Measurements from ENCODE around the gene LCE7A.

Gene LCE7A

GRCh38 chr1:152880907-152881306 is 21.1 kb downstream of the LCE7A start:
- no peak for DNase-seq

GRCh38 chr1:152884085-152884484 is 24.3 kb downstream of the LCE7A start:
- DNase-seq: no peak

- no peak for DNase-seq
These were observed 24.7 kb downstream of the LCE7A start for GRCh38 chr1:152884506-152884905.

GRCh38 chr1:152884966-152885624 is 25.3 kb downstream of the LCE7A start:
- DNase-seq: no peak

GRCh38 chr1:152886085-152886484 is 26.3 kb downstream of the LCE7A start:
- no peak for DNase-seq

GRCh38 chr1:152886758-152887409 is 27.1 kb downstream of the LCE7A start:
- DNase-seq: no peak

GRCh38 chr1:152888126-152888525 is 28.3 kb downstream of the LCE7A start:
- no peak for DNase-seq

- no peak for DNase-seq
These were observed 39.2 kb downstream of the LCE7A start for GRCh38 chr1:152899027-152899426.

GRCh38 chr1:152899883-152900282 is 40.1 kb downstream of the LCE7A start:
- DNase-seq: no peak

GRCh38 chr1:152901631-152902030 is 41.8 kb downstream of the LCE7A start:
- DNase-seq: no peak

GRCh38 chr1:152902636-152903035 is 42.8 kb downstream of the LCE7A start:
- DNase-seq: no peak

- DNase-seq: no peak
These were observed 45.1 kb downstream of the LCE7A start for GRCh38 chr1:152904688-152905440.

- no peak for DNase-seq
These were observed 46.3 kb downstream of the LCE7A start for GRCh38 chr1:152906023-152906565.

GRCh38 chr1:152907686-152908601 is 48.1 kb downstream of the LCE7A start, which contains the start of gene IVL:
TSS of gene IVL (plus strand) at chr1:152908546. CDS start at chr1:152909798, 1,252 bp downstream.
- DNase-seq: no peak

- no peak for DNase-seq
These were observed 49.4 kb downstream of the LCE7A start for GRCh38 chr1:152909206-152909605.
